Activated naive CD8-positive, alpha-beta T cell (primary cell): ENCODE measurements around the gene ASMTL.
"Not testable (repeated sequence)": the region's sequence is repeated elsewhere in the genome, so short reads cannot be mapped to it uniquely, and the experiment has no call there.

Source experiments
- H3K27ac Mint-ChIP-seq: one replicate; pipeline ENCODE4 v1.8.0; 2021; ENCODE audit warnings: mixed read lengths
- H3K27me3 Mint-ChIP-seq: one replicate; pipeline ENCODE4 v1.8.0; 2021; ENCODE audit warnings: mixed read lengths
- H3K36me3 Mint-ChIP-seq: one replicate; pipeline ENCODE4 v1.8.0; 2021; ENCODE audit warnings: mixed read lengths
- H3K4me1 Mint-ChIP-seq: one replicate; pipeline ENCODE4 v1.8.0; 2021; ENCODE audit warnings: low read depth, mixed read lengths
- H3K4me3 Mint-ChIP-seq: one replicate; pipeline ENCODE4 v1.8.0; 2021; ENCODE audit warnings: mild to moderate bottlenecking, mixed read lengths
- H3K9me3 Mint-ChIP-seq: one replicate; pipeline ENCODE4 v1.8.0; 2021; ENCODE audit warnings: low read depth, mixed read lengths

Gene ASMTL, protein sequence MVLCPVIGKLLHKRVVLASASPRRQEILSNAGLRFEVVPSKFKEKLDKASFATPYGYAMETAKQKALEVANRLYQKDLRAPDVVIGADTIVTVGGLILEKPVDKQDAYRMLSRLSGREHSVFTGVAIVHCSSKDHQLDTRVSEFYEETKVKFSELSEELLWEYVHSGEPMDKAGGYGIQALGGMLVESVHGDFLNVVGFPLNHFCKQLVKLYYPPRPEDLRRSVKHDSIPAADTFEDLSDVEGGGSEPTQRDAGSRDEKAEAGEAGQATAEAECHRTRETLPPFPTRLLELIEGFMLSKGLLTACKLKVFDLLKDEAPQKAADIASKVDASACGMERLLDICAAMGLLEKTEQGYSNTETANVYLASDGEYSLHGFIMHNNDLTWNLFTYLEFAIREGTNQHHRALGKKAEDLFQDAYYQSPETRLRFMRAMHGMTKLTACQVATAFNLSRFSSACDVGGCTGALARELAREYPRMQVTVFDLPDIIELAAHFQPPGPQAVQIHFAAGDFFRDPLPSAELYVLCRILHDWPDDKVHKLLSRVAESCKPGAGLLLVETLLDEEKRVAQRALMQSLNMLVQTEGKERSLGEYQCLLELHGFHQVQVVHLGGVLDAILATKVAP

DNA sequence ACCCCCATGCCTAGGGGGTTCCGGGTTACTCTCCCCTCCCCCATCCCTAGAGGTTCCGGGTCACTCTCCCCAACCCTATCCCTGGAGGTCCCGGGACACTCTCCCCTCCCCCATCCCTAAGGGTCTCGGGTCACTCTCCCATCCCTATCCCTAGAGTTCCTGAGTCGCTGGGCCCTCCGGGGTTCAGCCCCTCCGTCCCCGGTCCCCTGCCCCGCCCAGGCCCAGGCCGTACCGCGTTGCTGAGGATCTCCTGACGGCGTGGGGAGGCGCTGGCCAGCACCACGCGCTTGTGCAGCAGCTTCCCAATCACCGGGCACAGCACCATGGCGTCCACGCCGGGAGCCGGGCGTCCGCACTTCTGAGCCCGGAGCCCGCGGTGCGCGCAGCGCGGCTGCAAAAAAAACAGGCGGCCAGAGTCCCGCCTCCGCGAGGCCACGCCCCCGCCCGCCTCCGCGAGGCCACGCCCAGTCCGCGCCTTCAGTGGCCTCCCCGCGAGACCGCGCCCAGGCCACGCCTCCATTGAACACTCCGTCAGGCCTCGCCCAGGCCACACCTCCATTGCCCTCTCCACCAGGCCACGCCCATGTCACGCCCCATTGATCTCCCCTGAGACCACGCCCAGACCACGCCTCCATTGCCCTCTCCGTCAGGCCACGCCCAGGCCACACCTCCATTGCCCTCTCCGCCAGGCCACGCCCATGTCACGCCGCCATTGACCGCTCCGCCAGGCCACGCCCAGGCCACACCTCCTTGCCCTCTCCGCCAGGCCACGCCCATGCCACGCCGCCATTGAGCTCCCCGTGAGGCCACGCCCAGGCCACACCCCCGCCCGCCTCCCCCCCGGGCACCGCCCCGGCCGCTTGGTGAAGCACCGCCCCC, at the start of gene ASMTL:
TSS of gene ASMTL (minus strand) at position 394 of the 879 bp plus-strand sequence. CDS start at position 325, 69 bp downstream.
- H3K27me3 Mint-ChIP-seq, result no peaks in the 10 kb centered on the region
- H3K9me3 Mint-ChIP-seq, result peaks cover 8% of the 10 kb centered on the region
- peaks cover 12% of the 10 kb centered on the region for H3K36me3 Mint-ChIP-seq
- H3K27ac Mint-ChIP-seq, result peak within 1 kb of the TSS; percentile 91
- peaks cover 25% of the 10 kb centered on the region for H3K4me1 Mint-ChIP-seq
- peak within 1 kb of the TSS; percentile 87 for H3K4me3 Mint-ChIP-seq

DNA sequence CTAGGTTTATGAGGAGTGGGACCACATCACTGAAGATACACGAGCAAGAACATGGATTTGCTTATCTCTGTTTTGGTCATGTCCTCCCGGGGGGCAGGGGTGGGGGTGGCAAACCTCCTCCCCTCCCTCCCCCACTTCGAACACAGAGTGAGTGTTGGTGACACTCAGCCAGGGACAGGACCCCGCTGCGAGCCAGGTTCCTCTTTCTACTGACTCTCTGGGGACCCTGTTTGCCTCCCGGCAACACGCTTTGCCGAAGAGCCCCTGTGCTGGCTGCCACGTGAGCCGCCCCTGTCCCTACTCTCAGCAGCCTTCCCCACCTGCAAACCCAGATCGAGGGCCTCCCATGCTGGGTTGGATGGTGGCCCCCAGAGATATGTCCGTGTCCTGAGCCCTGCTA, 49.5 kb upstream of the ASMTL start:
- Mint-ChIP-seq H3K27ac (peak overlapping the region; percentile 80), H3K4me3 (no peak overlapping the region), H3K36me3 (peaks cover 2% of the 10 kb centered on the region), H3K9me3 (no peaks in the 10 kb centered on the region), H3K27me3 (no peaks in the 10 kb centered on the region), H3K4me1 (peaks cover 33% of the 10 kb centered on the region)

DNA sequence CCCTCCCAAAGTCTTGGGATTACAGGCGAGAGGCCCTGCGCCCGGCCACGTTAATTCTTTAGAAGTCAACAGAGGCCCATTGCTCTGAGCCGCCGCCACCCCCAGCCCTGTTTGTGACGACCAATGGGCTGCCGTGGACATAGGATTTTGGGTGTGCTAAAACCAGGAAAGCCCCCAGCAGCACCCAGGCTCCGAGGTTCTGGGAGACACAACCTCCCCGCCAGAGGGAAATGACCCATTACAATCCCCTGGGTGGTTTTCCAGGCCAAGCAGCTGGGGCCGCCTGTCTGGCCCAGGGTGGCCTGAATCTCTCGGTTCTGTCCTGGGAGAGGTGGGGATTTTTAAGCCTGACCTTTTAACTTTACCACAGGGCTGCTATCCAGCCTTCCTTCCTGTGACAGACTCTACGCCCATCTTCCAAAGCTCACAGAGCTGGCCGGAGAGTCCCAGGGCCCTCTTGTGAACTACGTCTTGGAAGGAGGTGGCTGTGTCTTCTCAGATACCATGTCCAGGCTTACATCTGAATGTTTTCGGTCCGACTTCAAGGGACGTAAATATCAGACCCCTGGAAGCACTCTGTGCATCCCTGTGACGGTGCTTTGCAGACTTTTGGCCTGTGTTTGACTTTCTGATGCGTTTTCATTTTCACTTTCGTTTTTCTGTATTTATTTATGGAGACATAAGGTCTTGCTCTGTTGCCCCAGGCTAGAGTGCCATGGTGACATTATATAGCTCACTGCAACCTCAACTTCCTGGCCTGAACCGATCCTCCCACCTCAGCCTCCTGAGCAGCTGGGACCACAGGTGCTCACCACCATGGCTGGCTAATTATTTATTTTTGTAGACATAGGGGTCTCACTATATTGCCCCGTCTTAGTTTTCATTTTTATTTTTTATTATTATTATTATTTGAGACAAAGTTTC, 48.3 kb upstream of the ASMTL start:
- peak overlapping the region; percentile 88 for H3K27ac Mint-ChIP-seq
- no peaks in the 10 kb centered on the region for H3K36me3 Mint-ChIP-seq
- no peak overlapping the region for H3K4me3 Mint-ChIP-seq
- H3K27me3 Mint-ChIP-seq, result no peaks in the 10 kb centered on the region
- H3K4me1 Mint-ChIP-seq, result peaks cover 30% of the 10 kb centered on the region
- H3K9me3 Mint-ChIP-seq, result no peaks in the 10 kb centered on the region

DNA sequence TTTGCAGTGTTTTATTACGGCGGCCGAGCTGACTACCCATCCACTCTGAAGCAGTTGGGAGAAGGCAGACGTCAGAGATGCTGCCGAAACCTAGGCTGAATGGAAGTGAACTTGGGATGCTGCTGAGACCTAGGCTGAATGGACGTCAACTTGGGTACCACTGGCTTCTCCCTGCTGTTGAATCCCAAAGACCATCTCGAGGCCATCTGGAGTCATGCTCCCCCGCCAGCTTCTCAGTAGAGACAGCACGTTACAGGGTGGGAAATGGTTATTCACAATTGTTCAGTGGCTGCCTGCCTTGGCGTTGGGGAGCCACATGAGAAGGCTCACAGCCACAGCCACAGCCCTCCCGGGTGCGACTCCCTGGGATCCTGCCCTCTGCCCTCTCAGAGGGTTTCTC, 43.4 kb upstream of the ASMTL start:
- Mint-ChIP-seq H3K9me3 (no peaks in the 10 kb centered on the region), H3K27ac (peak overlapping the region; percentile 90), H3K36me3 (peaks cover 5% of the 10 kb centered on the region), H3K4me1 (peaks cover 29% of the 10 kb centered on the region), H3K27me3 (no peaks in the 10 kb centered on the region), H3K4me3 (no peak overlapping the region)

DNA sequence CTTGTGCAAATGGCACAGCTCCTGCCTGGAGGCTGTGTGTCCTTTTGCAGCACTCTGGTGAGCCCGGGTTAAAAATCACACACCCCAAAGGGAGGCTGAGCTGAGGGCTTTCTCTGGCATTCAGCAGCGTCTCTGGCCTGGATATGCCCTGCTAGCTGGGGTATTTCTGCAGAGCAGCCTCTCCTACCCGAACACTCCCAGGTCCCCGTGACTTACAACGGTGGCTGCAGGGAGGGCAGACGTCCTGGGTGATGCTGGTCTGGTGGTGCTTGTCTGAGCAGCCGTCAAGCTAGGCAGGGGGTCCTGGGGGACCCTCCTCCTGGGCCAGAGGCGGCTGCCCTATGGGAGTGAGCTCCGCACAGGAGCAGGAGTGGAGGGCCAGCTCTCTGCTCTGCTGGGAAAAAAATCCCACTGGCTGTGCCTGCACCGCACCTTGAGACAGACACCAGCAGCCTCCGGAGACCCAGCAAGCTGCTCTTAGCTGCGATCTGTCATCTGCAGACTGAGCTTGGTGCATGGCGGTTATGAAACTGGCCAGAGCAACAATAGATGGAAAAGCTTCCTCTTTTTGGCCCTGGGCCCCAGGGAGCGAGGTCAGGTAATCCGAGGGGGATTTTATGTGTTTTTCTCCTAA, 41.3 kb upstream of the ASMTL start:
- H3K9me3 Mint-ChIP-seq, result no peaks in the 10 kb centered on the region
- H3K27me3 Mint-ChIP-seq, result no peaks in the 10 kb centered on the region
- H3K36me3 Mint-ChIP-seq, result peaks cover 5% of the 10 kb centered on the region
- no peak overlapping the region for H3K4me3 Mint-ChIP-seq
- H3K4me1 Mint-ChIP-seq, result peaks cover 25% of the 10 kb centered on the region
- peak overlapping the region; percentile 50 for H3K27ac Mint-ChIP-seq

DNA sequence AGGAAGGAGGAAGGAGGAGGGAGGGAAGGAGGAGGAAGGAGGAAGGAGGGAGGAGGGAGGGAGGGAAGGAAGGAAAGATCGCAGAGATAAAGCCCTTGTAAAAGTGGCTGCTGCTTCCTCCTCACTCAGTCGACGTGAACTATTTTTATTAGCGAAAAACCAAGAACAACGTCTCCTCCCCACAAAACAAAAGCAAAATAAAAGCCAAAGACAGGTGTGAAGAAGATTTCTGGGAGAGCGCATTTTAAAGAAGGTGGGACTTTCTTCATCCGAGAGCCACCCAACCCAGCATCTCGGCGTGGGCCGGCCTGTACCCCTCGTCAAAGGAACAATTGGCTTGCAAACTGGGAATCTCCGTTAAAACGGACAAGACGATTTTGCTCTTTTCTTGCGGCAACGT, 40.7 kb upstream of the ASMTL start:
- Mint-ChIP-seq H3K4me3 (no peak overlapping the region), H3K27me3 (no peaks in the 10 kb centered on the region), H3K36me3 (peaks cover 5% of the 10 kb centered on the region), H3K4me1 (peaks cover 25% of the 10 kb centered on the region), H3K9me3 (no peaks in the 10 kb centered on the region), H3K27ac (no peak overlapping the region)

DNA sequence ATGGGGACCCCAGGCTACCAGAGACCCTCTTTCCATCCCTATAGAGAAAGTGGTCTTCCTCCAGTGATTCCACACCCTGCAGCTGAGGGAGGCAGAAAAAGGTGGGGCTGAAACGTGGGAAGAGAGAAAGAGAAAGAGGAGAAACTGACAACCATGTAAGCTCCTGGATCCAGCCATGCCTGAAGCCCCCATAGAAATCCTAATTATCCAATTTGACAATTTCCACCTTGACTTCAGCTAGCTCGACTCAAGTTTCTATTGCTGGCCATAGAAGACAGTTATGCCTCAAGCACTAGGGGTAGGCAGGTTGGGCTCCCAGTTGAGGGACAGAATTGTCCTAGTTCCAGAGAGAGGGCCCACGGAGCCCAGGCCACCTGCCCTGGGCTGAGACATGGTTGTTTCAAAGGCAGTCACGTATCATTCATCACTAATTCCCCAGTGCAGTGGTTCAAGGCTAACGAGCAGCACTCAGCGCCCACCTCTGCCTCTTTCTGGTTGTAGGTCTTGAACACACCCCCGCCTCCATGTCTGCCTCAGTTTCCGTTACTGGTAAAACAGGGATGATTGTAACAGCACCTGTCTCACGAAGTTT, 39.8 kb upstream of the ASMTL start:
- H3K4me3 Mint-ChIP-seq, result no peak overlapping the region
- peaks cover 22% of the 10 kb centered on the region for H3K4me1 Mint-ChIP-seq
- H3K27me3 Mint-ChIP-seq, result no peaks in the 10 kb centered on the region
- H3K36me3 Mint-ChIP-seq, result peaks cover 5% of the 10 kb centered on the region
- peak overlapping the region; percentile 50 for H3K27ac Mint-ChIP-seq
- H3K9me3 Mint-ChIP-seq, result no peaks in the 10 kb centered on the region

DNA sequence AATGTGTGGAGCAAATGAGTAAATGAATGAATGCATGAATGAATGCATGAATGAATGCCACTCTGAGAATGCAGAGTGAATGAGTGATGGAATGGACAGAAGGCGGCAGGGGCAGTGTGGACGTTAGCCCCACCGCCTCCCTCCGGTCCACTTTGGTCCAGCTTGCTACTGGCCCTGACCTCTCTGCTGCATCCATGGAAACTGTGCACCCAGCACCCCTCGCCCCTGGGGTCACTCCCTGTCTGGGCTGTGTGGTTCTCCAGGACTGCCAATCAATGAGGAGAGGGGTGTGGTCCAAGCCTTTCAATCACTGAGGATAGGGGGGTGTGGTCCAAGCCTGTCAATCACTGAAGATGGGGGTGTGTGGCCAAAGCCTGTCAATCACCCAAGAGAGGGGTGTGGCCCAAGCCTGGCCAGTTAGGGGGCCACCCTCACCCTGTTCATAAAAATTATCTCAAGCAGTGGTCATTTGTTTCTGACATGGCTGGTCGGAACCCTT, 39.2 kb upstream of the ASMTL start:
- no peak overlapping the region for H3K4me3 Mint-ChIP-seq
- peaks cover 26% of the 10 kb centered on the region for H3K4me1 Mint-ChIP-seq
- no peaks in the 10 kb centered on the region for H3K27me3 Mint-ChIP-seq
- no peaks in the 10 kb centered on the region for H3K9me3 Mint-ChIP-seq
- H3K36me3 Mint-ChIP-seq, result peaks cover 8% of the 10 kb centered on the region
- peak overlapping the region; percentile 47 for H3K27ac Mint-ChIP-seq

DNA sequence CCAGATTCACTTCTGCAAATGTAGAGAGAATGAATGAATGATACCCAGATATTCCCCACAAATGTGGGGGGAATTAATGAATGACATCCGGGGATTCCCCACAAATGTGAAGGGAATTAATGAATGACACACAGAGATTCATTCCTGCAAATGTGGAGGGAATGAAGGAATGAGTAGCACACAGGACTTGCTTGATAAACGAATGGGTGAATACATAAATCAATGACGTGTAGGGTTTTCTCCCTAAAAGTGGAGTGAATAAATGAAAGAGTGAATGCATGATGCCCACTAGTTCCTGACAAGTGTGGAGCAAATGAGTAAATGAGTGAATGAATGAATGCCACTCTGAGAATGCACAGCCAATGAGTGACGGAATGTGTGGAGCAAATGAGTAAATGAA, 38.5 kb upstream of the ASMTL start:
- H3K9me3 Mint-ChIP-seq, H3K27ac Mint-ChIP-seq, H3K36me3 Mint-ChIP-seq, H3K4me3 Mint-ChIP-seq, H3K27me3 Mint-ChIP-seq: not testable (repeated sequence)
- peaks cover 22% of the 10 kb centered on the region for H3K4me1 Mint-ChIP-seq

DNA sequence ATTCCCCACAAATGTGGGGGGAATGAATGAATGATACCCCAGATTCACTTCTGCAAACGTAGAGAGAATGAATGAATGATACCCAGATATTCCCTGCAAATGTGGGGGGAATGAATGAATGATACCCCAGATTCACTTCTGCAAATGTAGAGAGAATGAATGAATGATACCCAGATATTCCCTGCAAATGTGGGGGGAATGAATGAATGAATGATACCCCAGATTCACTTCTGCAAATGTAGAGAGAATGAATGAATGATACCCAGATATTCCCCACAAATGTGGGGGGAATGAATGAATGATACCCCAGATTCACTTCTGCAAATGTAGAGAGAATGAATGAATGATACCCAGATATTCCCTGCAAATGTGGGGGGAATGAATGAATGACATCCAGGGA, 38.0 kb upstream of the ASMTL start:
- not testable (repeated sequence) for H3K4me3 Mint-ChIP-seq, H3K27ac Mint-ChIP-seq, H3K27me3 Mint-ChIP-seq, H3K9me3 Mint-ChIP-seq
- H3K36me3 Mint-ChIP-seq, result peaks cover 10% of the 10 kb centered on the region
- H3K4me1 Mint-ChIP-seq, result peaks cover 22% of the 10 kb centered on the region

DNA sequence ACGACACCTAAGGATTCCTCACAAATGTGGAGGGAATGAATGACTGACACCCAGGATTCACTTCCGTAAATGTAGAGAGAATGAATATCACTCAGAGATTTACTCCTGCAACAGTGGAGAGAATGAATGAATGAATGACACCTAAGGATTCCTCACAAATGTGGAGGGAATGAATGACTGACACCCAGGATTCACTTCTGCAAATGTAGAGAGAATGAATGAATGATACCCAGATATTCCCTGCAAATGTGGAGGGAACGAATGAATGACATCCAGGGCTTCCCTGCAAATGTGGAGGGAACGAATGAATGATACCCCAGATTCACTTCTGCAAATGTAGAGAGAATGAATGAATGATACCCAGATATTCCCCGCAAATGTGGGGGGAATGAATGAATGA, 36.6 kb upstream of the ASMTL start:
- H3K27me3 Mint-ChIP-seq, H3K4me3 Mint-ChIP-seq, H3K9me3 Mint-ChIP-seq, H3K27ac Mint-ChIP-seq: not testable (repeated sequence)
- Mint-ChIP-seq H3K4me1 (peaks cover 22% of the 10 kb centered on the region), H3K36me3 (peaks cover 10% of the 10 kb centered on the region)

DNA sequence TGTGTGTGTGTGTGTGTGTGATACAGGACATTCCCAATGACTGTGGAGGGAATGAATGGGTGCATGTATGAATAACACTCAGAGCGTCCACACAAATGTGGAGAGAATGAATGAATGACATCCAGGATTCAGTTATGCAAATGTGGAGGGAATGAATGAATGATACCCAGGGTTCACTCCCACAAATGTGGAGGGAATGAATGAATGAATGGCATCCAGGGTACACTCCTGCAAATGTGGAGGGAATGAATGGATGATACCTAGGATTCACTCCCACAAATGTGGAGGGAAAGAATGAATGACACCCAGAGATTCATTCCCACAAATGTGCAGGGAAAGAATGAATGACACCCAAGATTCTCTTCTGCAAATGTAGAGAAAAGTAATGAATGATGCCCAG, 36.0 kb upstream of the ASMTL start:
- Mint-ChIP-seq H3K27me3 (no peaks in the 10 kb centered on the region), H3K36me3 (peaks cover 10% of the 10 kb centered on the region), H3K4me1 (peaks cover 23% of the 10 kb centered on the region), H3K9me3 (no peaks in the 10 kb centered on the region), H3K4me3 (no peak overlapping the region), H3K27ac (no peak overlapping the region)

DNA sequence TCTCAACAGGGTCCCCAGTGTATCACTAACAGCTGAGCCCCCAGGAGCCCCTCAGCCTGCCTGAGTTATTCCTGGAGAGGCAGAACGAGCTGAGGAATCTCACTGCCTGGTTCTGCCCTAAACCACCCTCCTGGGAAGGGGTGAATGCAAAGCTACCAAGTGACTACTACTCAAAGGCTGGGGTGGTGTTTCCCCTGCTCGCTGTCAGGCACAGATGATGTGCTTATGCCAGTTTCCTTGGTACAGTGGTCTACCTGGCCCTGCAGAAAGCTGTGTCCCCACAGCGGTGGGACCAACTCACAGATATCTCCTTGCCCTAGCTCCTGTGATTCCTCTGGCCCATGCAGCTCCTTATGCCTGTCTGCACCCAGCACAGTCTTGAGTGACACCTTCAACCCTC, 35.4 kb upstream of the ASMTL start:
- Mint-ChIP-seq H3K27ac (no peak overlapping the region), H3K36me3 (peaks cover 10% of the 10 kb centered on the region), H3K4me1 (peaks cover 24% of the 10 kb centered on the region)

More for the DNA sequence above, 35.4 kb upstream of the ASMTL start:
- Mint-ChIP-seq H3K27me3 (no peaks in the 10 kb centered on the region), H3K4me3 (no peak overlapping the region), H3K9me3 (no peaks in the 10 kb centered on the region)
